HepG2 (cell line): Measurements from ENCODE around the gene HES6. TPM values are rescaled to one million over a fixed set of nuclear protein-coding genes. Genes with fewer than 3 reads are reported as not detected.
A peak's percentile ranks its signal among the peaks of the same experiment; 100 is the strongest.

Experiments
- AHR ChIP-seq: IDR thresholded peaks from 2 replicates; pipeline ENCODE4 v1.6.1; 2018; ENCODE audit warnings: missing genetic modification reagents, missing compliant biosample characterization
- ATF1 ChIP-seq: IDR thresholded peaks from 2 replicates; pipeline ENCODE4 v1.6.1; 2016; ENCODE audit warnings: mild to moderate bottlenecking, control low read depth
- GZF1 ChIP-seq: sonication (generic); formaldehyde crosslinking; IDR thresholded peaks from 2 replicates; pipeline ENCODE4 v1.5.1; 2020; ENCODE audit warnings: mild to moderate bottlenecking, missing genetic modification reagents
- KLF12 ChIP-seq: sonication (generic); formaldehyde crosslinking; IDR thresholded peaks from 2 replicates; pipeline ENCODE4 v1.4.0; 2020; ENCODE audit warnings: missing genetic modification reagents, borderline replicate concordance
- KLF15 ChIP-seq: sonication (generic); formaldehyde crosslinking; IDR thresholded peaks from 2 replicates; pipeline ENCODE4 v1.8.1; 2023; ENCODE audit warnings: borderline replicate concordance, mild to moderate bottlenecking, inconsistent platforms, missing genetic modification reagents, mixed read lengths
- PRDM4 ChIP-seq: sonication (generic); formaldehyde crosslinking; IDR thresholded peaks from 2 replicates; pipeline ENCODE4 v1.9.0; 2021; ENCODE audit warnings: missing genetic modification reagents, borderline replicate concordance
- RAD51 ChIP-seq: fragments of 450-650 bp; IDR thresholded peaks from 2 replicates; pipeline ENCODE4 v1.6.1; 2016; ENCODE audit warnings: borderline replicate concordance
- SP2 ChIP-seq: sonication (generic); formaldehyde crosslinking; IDR thresholded peaks from 2 replicates; pipeline ENCODE4 v1.5.1; 2020; ENCODE audit warnings: mild to moderate bottlenecking, missing genetic modification reagents
- SRSF9 ChIP-seq: fragments of 200-400 bp; formaldehyde crosslinking; IDR thresholded peaks from 2 replicates; pipeline ENCODE4 v1.6.1; 2018; ENCODE audit warnings: borderline replicate concordance, mild to moderate bottlenecking, low read depth, low read length; ENCODE audit not compliant: insufficient read depth, poor library complexity, severe bottlenecking
- STAG1 ChIP-seq: sonication (generic); formaldehyde crosslinking; IDR thresholded peaks from 2 replicates; pipeline ENCODE4 v1.4.0; 2020; ENCODE audit warnings: missing genetic modification reagents
- SYNCRIP ChIP-seq: fragments of 200-400 bp; formaldehyde crosslinking; IDR thresholded peaks from 2 replicates; pipeline ENCODE4 v1.6.1; 2018; ENCODE audit warnings: mild to moderate bottlenecking, low read depth, low read length; ENCODE audit not compliant: insufficient read depth
- XBP1 ChIP-seq: sonication (generic); formaldehyde crosslinking; IDR thresholded peaks from 2 replicates; pipeline ENCODE4 v1.5.0; 2020; ENCODE audit warnings: missing genetic modification reagents
- ZBTB38 ChIP-seq: sonication (generic); formaldehyde crosslinking; IDR thresholded peaks from 2 replicates; pipeline ENCODE4 v1.5.1; 2020; ENCODE audit warnings: mild to moderate bottlenecking, missing genetic modification reagents
- ZNF281 ChIP-seq: sonication (generic); formaldehyde crosslinking; IDR thresholded peaks from 2 replicates; pipeline ENCODE4 v1.4.0; 2020; ENCODE audit warnings: missing genetic modification reagents, borderline replicate concordance
- ZNF329 ChIP-seq: sonication (generic); formaldehyde crosslinking; IDR thresholded peaks from 2 replicates; pipeline ENCODE4 v1.9.0; 2021; ENCODE audit warnings: low read depth, mild to moderate bottlenecking, missing genetic modification reagents
- ZNF382 ChIP-seq: sonication (generic); formaldehyde crosslinking; IDR thresholded peaks from 2 replicates; pipeline ENCODE4 v1.5.0; 2020; ENCODE audit warnings: missing genetic modification reagents, mild to moderate bottlenecking, borderline replicate concordance
- ZNF563 ChIP-seq: sonication (generic); formaldehyde crosslinking; IDR thresholded peaks from 2 replicates; pipeline ENCODE4 v1.8.0; 2022; ENCODE audit warnings: mild to moderate bottlenecking, moderate library complexity, missing genetic modification reagents
- ZNF678 ChIP-seq: sonication (generic); formaldehyde crosslinking; IDR thresholded peaks from 2 replicates; pipeline ENCODE4 v1.4.0; 2020; ENCODE audit warnings: mild to moderate bottlenecking, missing genetic modification reagents
- ZNF773 ChIP-seq: sonication (generic); formaldehyde crosslinking; IDR thresholded peaks from 2 replicates; pipeline ENCODE4 v1.4.0; 2020; ENCODE audit warnings: missing genetic modification reagents, borderline replicate concordance
- ZNF780A ChIP-seq: sonication (generic); formaldehyde crosslinking; IDR thresholded peaks from 2 replicates; pipeline ENCODE4 v1.8.0; 2022; ENCODE audit warnings: mild to moderate bottlenecking, missing genetic modification reagents, moderate library complexity
- ZXDC ChIP-seq: sonication (generic); formaldehyde crosslinking; IDR thresholded peaks from 2 replicates; pipeline ENCODE4 v1.5.0; 2020; ENCODE audit warnings: mild to moderate bottlenecking, missing genetic modification reagents
- polyA plus RNA-seq, 8 experiments: library from polyadenylated mRNA; depleted of rRNA in 3 of 8; stranded (reverse) in 7 of 8; unstranded in 1 of 8; fragments of >200 nt; fragmentation: Illumina TruSeq in 4 of 8; extraction: Trizol in 4 of 8; gene quantifications; 2 replicates each; pipeline versions ENCODE4 v1.2.1 to v1.2.3, GENCODE V29; 2011 to 2016; ENCODE audit warnings: low read depth in 4 of 8, missing spikeins in 1 of 8, mixed read lengths in 1 of 8; ENCODE audit not compliant: insufficient read depth in 1 of 8
- total RNA-seq, 5 experiments: library from RNA; depleted of rRNA; stranded (reverse); fragments of >200 nt; fragmentation: Illumina TruSeq; extraction: Trizol; gene quantifications; 2 replicates each; pipeline ENCODE4 v1.2.3, GENCODE V29; 2016; ENCODE audit warnings: low read depth in 1 of 5

The HES6 gene
- total and polyA plus RNA-seq, 2 of the 13 experiments (the other 11 are each of a cell fraction or from before 2014, with no cell fraction given), result 19.5 to 82.8 TPM

GRCh38 chr2:238238766-238239542, 884 bp downstream of the HES6 start (continued):
- TF ChIP-seq KLF15 (CRISPR knock-in tag) (peak; percentile 97; the same call in 1 of the 2 replicates), ZNF780A (peak; percentile 95), PRDM4 (CRISPR knock-in tag) (peak; percentile 93; the same call in 1 of the 2 replicates), SYNCRIP (no peak), STAG1 (CRISPR knock-in tag) (0 out of 2 replicates have a peak, but pooled peaks have one; percentile 4), ZNF382 (CRISPR knock-in tag) (no peak), ATF1 (CRISPR knock-in tag) (no peak), KLF12 (peak; percentile 96), ZBTB38 (peak; percentile 99), ZXDC (peak; percentile 87), RAD51 (no peak), XBP1 (CRISPR knock-in tag) (peak; percentile 96; the same call in 1 of the 2 replicates), ZNF563 (CRISPR knock-in tag) (peak; percentile 99), ZNF773 (CRISPR knock-in tag) (peak; percentile 99), GZF1 (peak; percentile 80; the same call in 1 of the 2 replicates), ZNF678 (CRISPR knock-in tag) (no peak), SP2 (CRISPR knock-in tag) (peak; percentile 59; the same call in 1 of the 2 replicates), SRSF9 (no peak), AHR (peak; percentile 99), ZNF329 (CRISPR knock-in tag) (peak; percentile 93), ZNF281 (peak; percentile 75; the same call in 1 of the 2 replicates)
